HepG2 (cell line): Measurements from ENCODE around the gene DHCR7. TPM values are rescaled to one million over a fixed set of nuclear protein-coding genes. Genes with fewer than 3 reads are reported as not detected.

Experiments
- ATAC-seq: fragments of 200-7000 bp; cut with Tn5 transposase; 3 replicates; pipeline ENCODE4 v1.9.1; 2020; ENCODE audit warnings: mild to moderate bottlenecking, moderate library complexity
- BruUV-seq: library from RNA; stranded (reverse); fragments of 400-500 nt; replicated peaks from 2 replicates; lab custom pipeline; 2021; lab: Mats Ljungman, UMichigan
- CTCF ChIA-PET: fragments of 300-600 bp; formaldehyde crosslinking; extraction: SDS; loops from one replicate; lab custom pipeline; 2021; ENCODE audit warnings: low total read pairs, inconsistent platforms, low intra/inter-chr PET ratio; lab: Yijun Ruan, JAX
- POLR2A ChIA-PET: fragments of 350-600 bp; sonication (Branson Sonifier 250); formaldehyde crosslinking; loops from one replicate; lab custom pipeline; 2020; ENCODE audit warnings: antibody characterized with exemption, inconsistent platforms; lab: Yijun Ruan, JAX
- DNase-seq: peaks from one replicate; pipeline ENCODE4 v3.0.0-alpha.2; 2015; ENCODE audit warnings: low spot score
- FAIRE-seq: peaks from 3 replicates; lab custom pipeline; 2011; peaks lifted over from hg19 to GRCh38; lab: Jason Lieb, UNC
- H2AFZ ChIP-seq: one replicate; pipeline ENCODE4 v1.6.1; 2011; ENCODE audit warnings: low read length, inconsistent platforms
- H3K27ac ChIP-seq: fragments of 300-600 bp; 3 replicates; pipeline ENCODE4 v1.8.0; 2011; ENCODE audit warnings: mixed run types, mild to moderate bottlenecking, mixed read lengths, low read length, inconsistent platforms; ENCODE audit not compliant: insufficient read depth; ENCODE audit errors: extremely low read length
- H3K27me3 ChIP-seq, 2 experiments: fragments of 200-600 bp in 1 of 2; 2 replicates in 1 of 2; 3 replicates in 1 of 2; pipeline versions ENCODE4 v1.6.0 to v1.8.0; 2011; ENCODE audit warnings: low read length in 2 of 2, mild to moderate bottlenecking in 2 of 2, moderate library complexity in 2 of 2, inconsistent platforms in 1 of 2; ENCODE audit not compliant: insufficient read depth in 2 of 2, control insufficient read depth in 1 of 2
- H3K36me3 ChIP-seq, 2 experiments: fragments of 200-600 bp in 1 of 2; replicated peaks in 1 of 2; 2 replicates in 1 of 2; 3 replicates in 1 of 2; pipeline versions ENCODE4 v1.5.1 to v1.8.0; 2011; ENCODE audit warnings: low read length in 2 of 2, inconsistent platforms in 1 of 2; ENCODE audit not compliant: insufficient read depth in 2 of 2, control insufficient read depth in 1 of 2
- H3K4me1 ChIP-seq: 2 replicates; pipeline ENCODE4 v1.5.1; 2012; ENCODE audit warnings: low read length, inconsistent platforms; ENCODE audit not compliant: insufficient read depth
- H3K4me2 ChIP-seq: 2 replicates; pipeline ENCODE4 v1.6.0; 2011; ENCODE audit warnings: low read depth, low read length, inconsistent platforms
- H3K4me3 ChIP-seq, 3 experiments: fragments of 200-600 bp in 1 of 3; sonication (generic), shearing (Covaris generic) in 1 of 3; replicated peaks in 1 of 3; 2 replicates each; pipeline ENCODE4 v1.5.1; 2011 to 2016; ENCODE audit warnings: low read length in 3 of 3, inconsistent platforms in 2 of 3, low read depth in 2 of 3, mild to moderate bottlenecking in 2 of 3, control low read depth in 1 of 3, mixed read lengths in 1 of 3; ENCODE audit not compliant: insufficient read depth in 1 of 3
- H3K79me2 ChIP-seq: one replicate; pipeline ENCODE4 v1.6.1; 2011; ENCODE audit warnings: low read length, inconsistent platforms; ENCODE audit not compliant: insufficient read depth
- H3K9ac ChIP-seq: 2 replicates; pipeline ENCODE4 v1.6.0; 2011; ENCODE audit warnings: mild to moderate bottlenecking, low read depth, low read length, inconsistent platforms; ENCODE audit not compliant: insufficient read depth
- H3K9me3 ChIP-seq: 2 replicates; pipeline ENCODE4 v1.5.1; 2012; ENCODE audit warnings: mild to moderate bottlenecking, low read length
- H4K20me1 ChIP-seq: 2 replicates; pipeline ENCODE4 v1.6.0; 2011; ENCODE audit warnings: inconsistent platforms, mild to moderate bottlenecking, low read length, moderate library complexity; ENCODE audit not compliant: insufficient read depth
- ARID5B ChIP-seq: IDR thresholded peaks from 2 replicates; pipeline ENCODE4 v1.4.0; 2020; ENCODE audit warnings: mild to moderate bottlenecking, missing genetic modification reagents
- ELF3 ChIP-seq: IDR thresholded peaks from 2 replicates; pipeline ENCODE4 v1.6.1; 2016; ENCODE audit warnings: missing genetic modification reagents, missing compliant biosample characterization
- ERF ChIP-seq: IDR thresholded peaks from 2 replicates; pipeline ENCODE4 v1.6.1; 2018; ENCODE audit warnings: missing biosample characterization, missing genetic modification reagents
- FOXA3 ChIP-seq: IDR thresholded peaks from 2 replicates; pipeline ENCODE4 v1.6.1; 2016; ENCODE audit warnings: missing genetic modification reagents, missing compliant biosample characterization
- HMG20B ChIP-seq: conservative IDR thresholded peaks from 2 replicates; pipeline ENCODE4 v1.6.1; 2016; ENCODE audit warnings: missing genetic modification reagents, missing compliant biosample characterization
- PHF5A ChIP-seq: IDR thresholded peaks from one replicate; pipeline ENCODE4 v1.6.1; 2018; ENCODE audit warnings: low read depth, missing genetic modification reagents; ENCODE audit not compliant: unreplicated experiment
- RFX5 ChIP-seq: IDR thresholded peaks from 2 replicates; pipeline ENCODE4 v1.6.1; 2011; ENCODE audit warnings: low read depth, low read length, improper control_type of control experiment
- SIX1 ChIP-seq: sonication (generic); formaldehyde crosslinking; IDR thresholded peaks from 2 replicates; pipeline ENCODE4 v1.4.0; 2020; ENCODE audit warnings: missing genetic modification reagents, borderline replicate concordance
- SOX5 ChIP-seq: IDR thresholded peaks from 2 replicates; pipeline ENCODE4 v1.6.1; 2016; ENCODE audit warnings: borderline replicate concordance
- ZFP36 ChIP-seq: fragments of 150-350 bp; IDR thresholded peaks from 2 replicates; pipeline ENCODE4 v1.6.1; 2018; ENCODE audit warnings: borderline replicate concordance, low read length, low read depth; ENCODE audit not compliant: partially characterized antibody
- ZIK1 ChIP-seq: sonication (generic); formaldehyde crosslinking; IDR thresholded peaks from 2 replicates; pipeline ENCODE4 v1.5.0; 2020; ENCODE audit warnings: mild to moderate bottlenecking, low read depth, missing genetic modification reagents, borderline replicate concordance
- ZNF383 ChIP-seq: sonication (generic); formaldehyde crosslinking; IDR thresholded peaks from 2 replicates; pipeline ENCODE4 v1.4.0; 2020; ENCODE audit warnings: missing genetic modification reagents, mild to moderate bottlenecking, borderline replicate concordance
- ZNF530 ChIP-seq: sonication (generic); formaldehyde crosslinking; IDR thresholded peaks from 2 replicates; pipeline ENCODE4 v1.5.0; 2020; ENCODE audit warnings: low read depth, mild to moderate bottlenecking, missing genetic modification reagents
- WGBS: methylation state at CpG from one replicate; pipeline ENCODE4 v1.1.6; 2017; ENCODE audit warnings: low lambda C conversion rate; 5-methylcytosine and 5-hydroxymethylcytosine counted together
- in situ Hi-C: cut with HindIII; loops from 2 replicates; pipeline ENCODE4 v1.10.0; 2017; ENCODE audit warnings: low pct_unique_long_range_greater_than_20kb; ENCODE audit not compliant: extremely low pct_ligation_motif_present
- intact Hi-C: fragments of 100-400 bp; cut with micrococcal nuclease; formaldehyde crosslinking; loops from one replicate; pipeline ENCODE4 v1.10.0; 2022; ENCODE audit not compliant: unreplicated experiment
- polyA plus RNA-seq, 8 experiments: library from polyadenylated mRNA; depleted of rRNA in 3 of 8; stranded (reverse) in 7 of 8; unstranded in 1 of 8; fragments of >200 nt; fragmentation: Illumina TruSeq in 4 of 8; extraction: Trizol in 4 of 8; gene quantifications; 2 replicates each; pipeline versions ENCODE4 v1.2.1 to v1.2.3, GENCODE V29; 2011 to 2016; ENCODE audit warnings: low read depth in 4 of 8, missing spikeins in 1 of 8, mixed read lengths in 1 of 8; ENCODE audit not compliant: insufficient read depth in 1 of 8
- total RNA-seq, 5 experiments: library from RNA; depleted of rRNA; stranded (reverse); fragments of >200 nt; fragmentation: Illumina TruSeq; extraction: Trizol; gene quantifications; 2 replicates each; pipeline ENCODE4 v1.2.3, GENCODE V29; 2016; ENCODE audit warnings: low read depth in 1 of 5
- TF ChIP-seq, protein P1 (sequence below): sonication (generic); formaldehyde crosslinking; IDR thresholded peaks from 2 replicates; pipeline ENCODE4 v1.8.1; 2023; ENCODE audit warnings: missing genetic modification reagents, mild to moderate bottlenecking, borderline replicate concordance
- TF ChIP-seq, protein P2 (sequence below): sonication (generic); formaldehyde crosslinking; IDR thresholded peaks from 2 replicates; pipeline ENCODE4 v1.5.1; 2020; ENCODE audit warnings: mild to moderate bottlenecking, missing genetic modification reagents, borderline replicate concordance

DHCR7 gene
- total and polyA plus RNA-seq, 2 of the 13 experiments (the other 11 are each of a cell fraction or from before 2014, with no cell fraction given), result 96.0 to 143 TPM

DNA sequence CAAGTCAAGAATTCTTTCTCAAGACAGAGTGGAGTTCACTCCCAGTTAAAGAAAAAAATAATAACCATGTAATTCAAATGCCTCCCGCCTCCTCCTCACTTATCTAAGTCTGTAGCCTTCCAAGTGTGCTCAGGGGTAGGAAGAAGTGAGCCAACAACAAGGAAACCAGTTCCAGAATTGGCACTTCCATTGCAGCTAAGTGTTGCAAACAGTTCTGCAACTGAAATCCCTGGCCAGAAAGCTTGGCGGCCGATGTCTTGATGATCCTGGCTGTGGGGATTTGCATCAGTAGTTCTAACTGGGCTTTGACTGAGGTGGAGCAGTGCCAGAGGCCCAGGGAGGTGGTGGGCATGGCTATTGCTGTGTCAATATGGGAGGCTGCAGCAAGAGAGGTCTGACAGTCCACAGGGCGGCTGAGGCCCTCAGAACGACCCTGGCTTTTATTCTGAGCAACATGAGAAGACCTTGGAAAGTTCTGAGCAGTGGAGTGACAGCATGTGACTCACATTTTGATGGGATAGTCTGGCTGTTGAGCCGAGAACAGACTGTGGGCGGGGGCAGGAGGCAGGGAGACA lies 19.2 kb downstream of the DHCR7 start (continued):
- peak; percentile 38 for TF ChIP-seq ARID5B (CRISPR knock-in tag)
- TF ChIP-seq ERF, result 0 out of 2 replicates have a peak, but pooled peaks have one; percentile 22
- TF ChIP-seq FOXA3 (CRISPR knock-in tag), result peak; percentile 82
- no peak for TF ChIP-seq SOX5 (CRISPR knock-in tag)
- TF ChIP-seq ZNF383, result 0 out of 2 replicates have a peak, but pooled peaks have one; percentile 11
- TF ChIP-seq, protein P1, sequence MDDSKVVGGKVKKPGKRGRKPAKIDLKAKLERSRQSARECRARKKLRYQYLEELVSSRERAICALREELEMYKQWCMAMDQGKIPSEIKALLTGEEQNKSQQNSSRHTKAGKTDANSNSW (CRISPR knock-in tag), result no peak
- no peak for TF ChIP-seq PHF5A
- no peak for TF ChIP-seq ELF3 (CRISPR knock-in tag)
- TF ChIP-seq, all 625 proteins: peak for 12

GRCh38 chr11:71426413-71426812 lies 21.8 kb downstream of the DHCR7 start:
- no peak overlapping the region for H3K4me3 ChIP-seq
- no peaks in the 10 kb centered on the region for H4K20me1 ChIP-seq
- no peak overlapping the region for H3K27ac ChIP-seq
- H3K9ac ChIP-seq, result no peak overlapping the region
- H3K79me2 ChIP-seq, result no peaks in the 10 kb centered on the region
- DNase-seq (no peak), ATAC-seq (no peak), FAIRE-seq (no peak)
- POLR2A ChIA-PET, result no interaction called here
- H3K9me3 ChIP-seq, result no peaks in the 10 kb centered on the region
- no TSS peak for BruUV-seq
- intact Hi-C loops, result no loop called here
- H3K36me3 ChIP-seq, result no peaks in the 10 kb centered on the region
- no peak overlapping the region for H2AFZ ChIP-seq
- in situ Hi-C loops, result no loop called here
- 60% methylated on average over 3 of the region's 3 CpGs for WGBS
- CTCF ChIA-PET, result no interaction called here
- H3K27me3 ChIP-seq, result peaks cover 3 to 12% of the 10 kb centered on the region in 2 experiments; a peak in 4 of 5 replicates
- peaks cover 31% of the 10 kb centered on the region for H3K4me1 ChIP-seq
- no peak overlapping the region for H3K4me2 ChIP-seq
- TF ChIP-seq ZIK1, result no peak
- no peak for TF ChIP-seq SIX1 (CRISPR knock-in tag)
- no peak for TF ChIP-seq ZFP36
- no peak for TF ChIP-seq HMG20B (CRISPR knock-in tag)
- TF ChIP-seq, protein P2, sequence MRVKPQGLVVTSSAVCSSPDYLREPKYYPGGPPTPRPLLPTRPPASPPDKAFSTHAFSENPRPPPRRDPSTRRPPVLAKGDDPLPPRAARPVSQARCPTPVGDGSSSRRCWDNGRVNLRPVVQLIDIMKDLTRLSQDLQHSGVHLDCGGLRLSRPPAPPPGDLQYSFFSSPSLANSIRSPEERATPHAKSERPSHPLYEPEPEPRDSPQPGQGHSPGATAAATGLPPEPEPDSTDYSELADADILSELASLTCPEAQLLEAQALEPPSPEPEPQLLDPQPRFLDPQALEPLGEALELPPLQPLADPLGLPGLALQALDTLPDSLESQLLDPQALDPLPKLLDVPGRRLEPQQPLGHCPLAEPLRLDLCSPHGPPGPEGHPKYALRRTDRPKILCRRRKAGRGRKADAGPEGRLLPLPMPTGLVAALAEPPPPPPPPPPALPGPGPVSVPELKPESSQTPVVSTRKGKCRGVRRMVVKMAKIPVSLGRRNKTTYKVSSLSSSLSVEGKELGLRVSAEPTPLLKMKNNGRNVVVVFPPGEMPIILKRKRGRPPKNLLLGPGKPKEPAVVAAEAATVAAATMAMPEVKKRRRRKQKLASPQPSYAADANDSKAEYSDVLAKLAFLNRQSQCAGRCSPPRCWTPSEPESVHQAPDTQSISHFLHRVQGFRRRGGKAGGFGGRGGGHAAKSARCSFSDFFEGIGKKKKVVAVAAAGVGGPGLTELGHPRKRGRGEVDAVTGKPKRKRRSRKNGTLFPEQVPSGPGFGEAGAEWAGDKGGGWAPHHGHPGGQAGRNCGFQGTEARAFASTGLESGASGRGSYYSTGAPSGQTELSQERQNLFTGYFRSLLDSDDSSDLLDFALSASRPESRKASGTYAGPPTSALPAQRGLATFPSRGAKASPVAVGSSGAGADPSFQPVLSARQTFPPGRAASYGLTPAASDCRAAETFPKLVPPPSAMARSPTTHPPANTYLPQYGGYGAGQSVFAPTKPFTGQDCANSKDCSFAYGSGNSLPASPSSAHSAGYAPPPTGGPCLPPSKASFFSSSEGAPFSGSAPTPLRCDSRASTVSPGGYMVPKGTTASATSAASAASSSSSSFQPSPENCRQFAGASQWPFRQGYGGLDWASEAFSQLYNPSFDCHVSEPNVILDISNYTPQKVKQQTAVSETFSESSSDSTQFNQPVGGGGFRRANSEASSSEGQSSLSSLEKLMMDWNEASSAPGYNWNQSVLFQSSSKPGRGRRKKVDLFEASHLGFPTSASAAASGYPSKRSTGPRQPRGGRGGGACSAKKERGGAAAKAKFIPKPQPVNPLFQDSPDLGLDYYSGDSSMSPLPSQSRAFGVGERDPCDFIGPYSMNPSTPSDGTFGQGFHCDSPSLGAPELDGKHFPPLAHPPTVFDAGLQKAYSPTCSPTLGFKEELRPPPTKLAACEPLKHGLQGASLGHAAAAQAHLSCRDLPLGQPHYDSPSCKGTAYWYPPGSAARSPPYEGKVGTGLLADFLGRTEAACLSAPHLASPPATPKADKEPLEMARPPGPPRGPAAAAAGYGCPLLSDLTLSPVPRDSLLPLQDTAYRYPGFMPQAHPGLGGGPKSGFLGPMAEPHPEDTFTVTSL (CRISPR knock-in tag), result no peak
- no peak for TF ChIP-seq ZNF530 (CRISPR knock-in tag)
- no peak for TF ChIP-seq RFX5
